ENCODE data around the gene STK31. TPM values are rescaled to one million over a fixed set of nuclear protein-coding genes. Genes with fewer than 3 reads are reported as not detected.

STK31 gene
- total and polyA plus RNA-seq, 10 of the 15 experiments (the other 5 are each of a cell fraction or from before 2014, with no cell fraction given): 0.08 to 0.49 (median 0.17) TPM; not detected in 1

DNA sequence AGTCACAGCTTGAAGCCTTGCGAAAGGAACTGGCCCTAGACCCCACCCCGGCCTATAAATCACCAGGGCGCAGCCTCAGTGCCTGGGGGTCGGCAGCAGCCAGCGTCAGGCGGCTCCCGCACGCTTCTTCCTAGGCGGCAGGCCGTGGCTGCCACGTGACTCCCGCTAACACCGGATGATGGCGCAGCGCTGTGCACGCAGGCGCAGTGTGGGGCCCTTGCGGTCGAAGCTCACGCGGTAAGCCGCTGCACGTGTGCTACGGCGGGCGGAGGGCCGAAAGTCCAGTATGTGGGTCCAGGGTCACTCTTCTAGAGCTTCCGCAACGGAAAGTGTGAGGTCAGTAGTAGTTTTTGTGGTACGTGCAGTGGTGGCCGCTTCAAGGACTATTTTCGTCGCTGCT is at the start of gene STK31 (continued):
- TF ChIP-seq SPI1 (IDR thresholded peaks at IDR 0.05; ENCODE audit: borderline replicate concordance, insufficient read depth, low read depth, low read length) (no peak), STAT3 (IDR thresholded peaks at IDR 0.05; ENCODE audit: low read depth, low read length) (no peak), MTA3 (IDR thresholded peaks at IDR 0.05; ENCODE audit: borderline replicate concordance, low read length) (no peak), CREM (IDR thresholded peaks at IDR 0.05; ENCODE audit: low read depth) (no peak), IKZF1 (conservative IDR thresholded peaks at IDR 0.05) (no peak)

DNA sequence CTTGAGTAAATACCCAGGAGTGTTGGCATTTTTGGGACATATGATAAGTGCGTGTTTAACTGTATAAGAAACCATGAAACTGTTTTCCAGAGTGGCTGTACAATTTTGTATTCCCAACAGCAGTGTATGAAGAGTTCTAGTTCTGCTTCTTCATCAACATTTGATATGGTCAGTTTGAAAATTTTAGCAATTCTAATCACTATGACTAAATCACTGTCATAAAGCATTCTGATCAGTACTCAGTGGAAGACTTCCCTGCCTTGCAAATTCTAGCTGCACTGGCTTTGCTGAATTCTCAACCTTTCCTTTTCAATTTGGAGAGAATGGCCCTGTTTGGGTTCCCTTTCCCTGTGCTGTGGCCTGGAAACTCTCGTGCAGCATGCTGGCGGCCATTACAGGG is 48.6 kb upstream of the STK31 start:
- Histone ChIP-seq H3K4me1 (ENCODE audit: control insufficient read depth, insufficient read depth, low read length) (no peaks in the 10 kb centered on the region), H3K79me2 (ENCODE audit: control insufficient read depth, insufficient read depth, low read length) (no peaks in the 10 kb centered on the region), H4K20me1 (ENCODE audit: control insufficient read depth, insufficient read depth) (no peaks in the 10 kb centered on the region), H3K4me2 (ENCODE audit: control insufficient read depth, insufficient read depth) (no peak overlapping the region), H2AFZ (ENCODE audit: control insufficient read depth, low read depth, low read length) (no peak overlapping the region), H3K27me3 (replicated peaks in 1 of 2; ENCODE audit: control insufficient read depth in 2 of 2, insufficient read depth in 2 of 2, low read length in 1 of 2) (no peaks in the 10 kb centered on the region), H3K27ac (ENCODE audit: control insufficient read depth, insufficient read depth) (no peak overlapping the region), H3K9me3 (replicated peaks; ENCODE audit: control insufficient read depth, insufficient read depth, low read length) (peaks cover 7% of the 10 kb centered on the region; the same call in 2 of the 3 replicates), H3K9ac (ENCODE audit: control insufficient read depth, insufficient read depth, low read length) (no peak overlapping the region), H3K4me3 (no peak overlapping the region), H3K36me3 (ENCODE audit: control insufficient read depth in 2 of 2, insufficient read depth in 2 of 2, low read length in 1 of 2) (no peaks in the 10 kb centered on the region)
- WGBS (ENCODE audit: insufficient coverage, insufficient replicate concordance, low lambda C conversion rate, missing lambda C conversion rate): 86% methylated on average over 3 of the region's 3 CpGs
- ChIA-PET POLR2A (interaction anchor here (1.0 kb wide), 1 partner anchor 19 kb away, joined by 4 read pairs; the partner anchor contains the start of gene FAM221A), RAD21 (ENCODE audit: unreplicated experiment) (no interaction called here), SMC1A (ENCODE audit: uncharacterized antibody, unreplicated experiment) (no interaction called here), CTCF (no interaction called here)
- intact Hi-C loops (cut with micrococcal nuclease; ENCODE audit: unreplicated experiment) (no loop called here), in situ Hi-C loops (cut with MboI) (no loop called here)
- no peak for DNase-seq (ENCODE audit: low read depth, low spot score)
- no TSS peak for BruUV-seq (replicated peaks)
- ATAC-seq: no peak
- FAIRE-seq: no peak
- no peak for TF ChIP-seq GABPA (IDR thresholded peaks at IDR 0.05; ENCODE audit: low read depth)
- TF ChIP-seq RCOR1 (conservative IDR thresholded peaks at IDR 0.05; ENCODE audit: low read depth, low read length): no peak
- TF ChIP-seq, protein P1, sequence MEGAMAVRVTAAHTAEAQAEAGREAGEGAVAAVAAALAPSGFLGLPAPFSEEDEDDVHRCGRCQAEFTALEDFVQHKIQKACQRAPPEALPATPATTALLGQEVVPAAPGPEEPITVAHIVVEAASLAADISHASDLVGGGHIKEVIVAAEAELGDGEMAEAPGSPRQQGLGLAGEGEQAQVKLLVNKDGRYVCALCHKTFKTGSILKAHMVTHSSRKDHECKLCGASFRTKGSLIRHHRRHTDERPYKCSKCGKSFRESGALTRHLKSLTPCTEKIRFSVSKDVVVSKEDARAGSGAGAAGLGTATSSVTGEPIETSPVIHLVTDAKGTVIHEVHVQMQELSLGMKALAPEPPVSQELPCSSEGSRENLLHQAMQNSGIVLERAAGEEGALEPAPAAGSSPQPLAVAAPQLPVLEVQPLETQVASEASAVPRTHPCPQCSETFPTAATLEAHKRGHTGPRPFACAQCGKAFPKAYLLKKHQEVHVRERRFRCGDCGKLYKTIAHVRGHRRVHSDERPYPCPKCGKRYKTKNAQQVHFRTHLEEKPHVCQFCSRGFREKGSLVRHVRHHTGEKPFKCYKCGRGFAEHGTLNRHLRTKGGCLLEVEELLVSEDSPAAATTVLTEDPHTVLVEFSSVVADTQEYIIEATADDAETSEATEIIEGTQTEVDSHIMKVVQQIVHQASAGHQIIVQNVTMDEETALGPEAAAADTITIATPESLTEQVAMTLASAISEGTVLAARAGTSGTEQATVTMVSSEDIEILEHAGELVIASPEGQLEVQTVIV (IDR thresholded peaks at IDR 0.05; ENCODE audit: borderline replicate concordance, partially characterized antibody): no peak
- TF ChIP-seq ZZZ3 (IDR thresholded peaks at IDR 0.05; ENCODE audit: control insufficient read depth, insufficient read length, low read depth): no peak
- TF ChIP-seq DPF2 (IDR thresholded peaks at IDR 0.05): no peak
- TF ChIP-seq, protein P2, sequence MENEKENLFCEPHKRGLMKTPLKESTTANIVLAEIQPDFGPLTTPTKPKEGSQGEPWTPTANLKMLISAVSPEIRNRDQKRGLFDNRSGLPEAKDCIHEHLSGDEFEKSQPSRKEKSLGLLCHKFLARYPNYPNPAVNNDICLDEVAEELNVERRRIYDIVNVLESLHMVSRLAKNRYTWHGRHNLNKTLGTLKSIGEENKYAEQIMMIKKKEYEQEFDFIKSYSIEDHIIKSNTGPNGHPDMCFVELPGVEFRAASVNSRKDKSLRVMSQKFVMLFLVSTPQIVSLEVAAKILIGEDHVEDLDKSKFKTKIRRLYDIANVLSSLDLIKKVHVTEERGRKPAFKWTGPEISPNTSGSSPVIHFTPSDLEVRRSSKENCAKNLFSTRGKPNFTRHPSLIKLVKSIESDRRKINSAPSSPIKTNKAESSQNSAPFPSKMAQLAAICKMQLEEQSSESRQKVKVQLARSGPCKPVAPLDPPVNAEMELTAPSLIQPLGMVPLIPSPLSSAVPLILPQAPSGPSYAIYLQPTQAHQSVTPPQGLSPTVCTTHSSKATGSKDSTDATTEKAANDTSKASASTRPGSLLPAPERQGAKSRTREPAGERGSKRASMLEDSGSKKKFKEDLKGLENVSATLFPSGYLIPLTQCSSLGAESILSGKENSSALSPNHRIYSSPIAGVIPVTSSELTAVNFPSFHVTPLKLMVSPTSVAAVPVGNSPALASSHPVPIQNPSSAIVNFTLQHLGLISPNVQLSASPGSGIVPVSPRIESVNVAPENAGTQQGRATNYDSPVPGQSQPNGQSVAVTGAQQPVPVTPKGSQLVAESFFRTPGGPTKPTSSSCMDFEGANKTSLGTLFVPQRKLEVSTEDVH (IDR thresholded peaks at IDR 0.05; ENCODE audit: low read depth, partially characterized antibody): no peak
- no peak for TF ChIP-seq JUND (IDR thresholded peaks at IDR 0.05; ENCODE audit: low read depth, low read length)
- TF ChIP-seq IRF4 (IDR thresholded peaks at IDR 0.05; ENCODE audit: low read depth, low read length): no peak
- TF ChIP-seq, protein P3, sequence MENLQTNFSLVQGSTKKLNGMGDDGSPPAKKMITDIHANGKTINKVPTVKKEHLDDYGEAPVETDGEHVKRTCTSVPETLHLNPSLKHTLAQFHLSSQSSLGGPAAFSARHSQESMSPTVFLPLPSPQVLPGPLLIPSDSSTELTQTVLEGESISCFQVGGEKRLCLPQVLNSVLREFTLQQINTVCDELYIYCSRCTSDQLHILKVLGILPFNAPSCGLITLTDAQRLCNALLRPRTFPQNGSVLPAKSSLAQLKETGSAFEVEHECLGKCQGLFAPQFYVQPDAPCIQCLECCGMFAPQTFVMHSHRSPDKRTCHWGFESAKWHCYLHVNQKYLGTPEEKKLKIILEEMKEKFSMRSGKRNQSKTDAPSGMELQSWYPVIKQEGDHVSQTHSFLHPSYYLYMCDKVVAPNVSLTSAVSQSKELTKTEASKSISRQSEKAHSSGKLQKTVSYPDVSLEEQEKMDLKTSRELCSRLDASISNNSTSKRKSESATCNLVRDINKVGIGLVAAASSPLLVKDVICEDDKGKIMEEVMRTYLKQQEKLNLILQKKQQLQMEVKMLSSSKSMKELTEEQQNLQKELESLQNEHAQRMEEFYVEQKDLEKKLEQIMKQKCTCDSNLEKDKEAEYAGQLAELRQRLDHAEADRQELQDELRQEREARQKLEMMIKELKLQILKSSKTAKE (IDR thresholded peaks at IDR 0.05; ENCODE audit: low read depth, poor library complexity, severe bottlenecking): no peak
- TF ChIP-seq, protein P4, sequence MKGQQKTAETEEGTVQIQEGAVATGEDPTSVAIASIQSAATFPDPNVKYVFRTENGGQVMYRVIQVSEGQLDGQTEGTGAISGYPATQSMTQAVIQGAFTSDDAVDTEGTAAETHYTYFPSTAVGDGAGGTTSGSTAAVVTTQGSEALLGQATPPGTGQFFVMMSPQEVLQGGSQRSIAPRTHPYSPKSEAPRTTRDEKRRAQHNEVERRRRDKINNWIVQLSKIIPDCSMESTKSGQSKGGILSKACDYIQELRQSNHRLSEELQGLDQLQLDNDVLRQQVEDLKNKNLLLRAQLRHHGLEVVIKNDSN (IDR thresholded peaks at IDR 0.05; ENCODE audit: borderline replicate concordance, extremely low read length, insufficient read depth, low read depth, low read length): no peak
- TF ChIP-seq NRF1 (conservative IDR thresholded peaks at IDR 0.05; ENCODE audit: low read depth, low read length): no peak

Data from GM12878 (cell line).